AG08396 (cell line): ENCODE measurements around the gene CDK6.
"Not testable (repeated sequence)": the region's sequence is repeated elsewhere in the genome, so short reads cannot be mapped to it uniquely, and the experiment has no call there.

ENCODE experiments used
- DNase-seq: peaks from one replicate; pipeline ENCODE4 v3.0.0; 2012; ENCODE audit warnings: low spot score, mixed read lengths

The CDK6 gene

GRCh38 chr7:92836489-92836999 lies at the start of gene CDK6:
Gene CDK6, minus strand, starts transcription at chr7:92836573. Its CDS starts 3,250 bp downstream, at chr7:92833323.
- peak; percentile 80 for DNase-seq

GRCh38 chr7:92886039-92886438 lies 49.7 kb upstream of the CDK6 start:
- not testable (repeated sequence) for DNase-seq

GRCh38 chr7:92884218-92884617 lies 47.8 kb upstream of the CDK6 start:
- no peak for DNase-seq

- DNase-seq = no peak
Observed at GRCh38 chr7:92882760-92883159, 46.4 kb upstream of the CDK6 start.

GRCh38 chr7:92881091-92881485 lies 44.7 kb upstream of the CDK6 start:
- no peak for DNase-seq

- no peak for DNase-seq
Observed at GRCh38 chr7:92880212-92881090, 44.1 kb upstream of the CDK6 start.

- no peak for DNase-seq
Observed at GRCh38 chr7:92877367-92877766, 41.0 kb upstream of the CDK6 start.

- DNase-seq = no peak
Observed at GRCh38 chr7:92876836-92877235, 40.5 kb upstream of the CDK6 start.

GRCh38 chr7:92875719-92876118 lies 39.3 kb upstream of the CDK6 start:
- no peak for DNase-seq

- DNase-seq = no peak
Observed at GRCh38 chr7:92875173-92875572, 38.8 kb upstream of the CDK6 start.

- no peak for DNase-seq
Observed at GRCh38 chr7:92874567-92874966, 38.2 kb upstream of the CDK6 start.

- no peak for DNase-seq
Observed at GRCh38 chr7:92873776-92874175, 37.4 kb upstream of the CDK6 start.

- DNase-seq = no peak
Observed at GRCh38 chr7:92872701-92873100, 36.3 kb upstream of the CDK6 start.

GRCh38 chr7:92868683-92869293 lies 32.4 kb upstream of the CDK6 start:
- DNase-seq = no peak

GRCh38 chr7:92864169-92864568 lies 27.8 kb upstream of the CDK6 start:
- not testable (repeated sequence) for DNase-seq

GRCh38 chr7:92856436-92856835 lies 20.1 kb upstream of the CDK6 start:
- DNase-seq = no peak

- DNase-seq = no peak
Observed at GRCh38 chr7:92854501-92855238, 18.3 kb upstream of the CDK6 start.

GRCh38 chr7:92851732-92852131 lies 15.4 kb upstream of the CDK6 start:
- DNase-seq = no peak

- no peak for DNase-seq
Observed at GRCh38 chr7:92850516-92850915, 14.1 kb upstream of the CDK6 start.

GRCh38 chr7:92849322-92849721 lies 12.9 kb upstream of the CDK6 start:
- DNase-seq = no peak

GRCh38 chr7:92848851-92849250 lies 12.5 kb upstream of the CDK6 start:
- no peak for DNase-seq

- DNase-seq = no peak
Observed at GRCh38 chr7:92848441-92848840, 12.1 kb upstream of the CDK6 start.

GRCh38 chr7:92847305-92847704 lies 10.9 kb upstream of the CDK6 start:
- DNase-seq = no peak
